Aorta (tissue), 5 donors: ENCODE measurements around the gene PTH. TPM values are rescaled to one million over a fixed set of nuclear protein-coding genes. Genes with fewer than 3 reads are reported as not detected.
A peak's percentile ranks its signal among the peaks of the same experiment; 100 is the strongest.

Experiments used
- ATAC-seq: fragments of 200-7000 bp; cut with Tn5 transposase; one replicate; pipeline ENCODE4 v1.9.1; 2022; ENCODE audit warnings: moderate library complexity; ENCODE audit not compliant: low FRiP score
- DNase-seq, 2 donors: peaks; one replicate each; pipeline ENCODE4 v3.0.0-alpha.2; 2020
- H3K27ac ChIP-seq, 2 donors: one replicate each; pipeline ENCODE4 v1.5.1; 2013; ENCODE audit warnings: low read length in 2 of 2, mild to moderate bottlenecking in 2 of 2, moderate library complexity in 2 of 2, control low read depth in 1 of 2, inconsistent platforms in 1 of 2, low read depth in 1 of 2
- H3K27me3 ChIP-seq, 2 donors: one replicate each; pipeline ENCODE4 v1.6.1; 2013; ENCODE audit warnings: control low read depth in 1 of 2, low read length in 1 of 2, mild to moderate bottlenecking in 1 of 2, moderate library complexity in 1 of 2; ENCODE audit not compliant: insufficient read depth in 2 of 2, control insufficient read depth in 1 of 2
- H3K36me3 ChIP-seq, 2 donors: one replicate each; pipeline ENCODE4 v1.6.1; 2013; ENCODE audit warnings: control low read depth in 1 of 2, low read length in 1 of 2, mild to moderate bottlenecking in 1 of 2; ENCODE audit not compliant: insufficient read depth in 2 of 2, control insufficient read depth in 1 of 2
- H3K4me1 ChIP-seq, 2 donors: one replicate each; pipeline ENCODE4 v1.6.1; 2013; ENCODE audit warnings: low read length in 2 of 2, control low read depth in 1 of 2, mild to moderate bottlenecking in 1 of 2, moderate library complexity in 1 of 2; ENCODE audit not compliant: insufficient read depth in 2 of 2, control insufficient read depth in 1 of 2
- H3K4me3 ChIP-seq, 2 donors: one replicate each; pipeline ENCODE4 v1.5.1; 2013; ENCODE audit warnings: low read length in 2 of 2, control low read depth in 1 of 2, mild to moderate bottlenecking in 1 of 2
- H3K9me3 ChIP-seq: one replicate; pipeline ENCODE4 v1.6.1; 2013; ENCODE audit warnings: mild to moderate bottlenecking, low read length; ENCODE audit not compliant: control insufficient read depth
- WGBS, 2 donors: extraction: QIAGEN DNeasy Blood & Tissue Kit; methylation state at CpG; one replicate each; pipeline ENCODE4 v1.1.7; 2013; 5-methylcytosine and 5-hydroxymethylcytosine counted together
- intact Hi-C, 2 donors: fragments of 100-400 bp; cut with DNase I; formaldehyde crosslinking; loops; one replicate each; pipeline versions ENCODE4 v1.14.2 to v1.15.0; 2022
- polyA plus RNA-seq, 2 donors: library from polyadenylated mRNA; stranded (reverse); fragments of 200-250 nt; gene quantifications; one replicate each; pipeline ENCODE4 v1.2.3, GENCODE V29; 2013
- total RNA-seq, 2 donors: library from RNA; stranded (reverse); fragmentation: NEBNext Ultra II Directional; extraction: Animal tissue kit (Norgen Biotek cat#: 25700); gene quantifications; one replicate each; pipeline ENCODE4 v1.2.1, GENCODE V29; 2021
- donor health status: healthy with polysubstance abuse.
- donor health status: Bipolar disorder and iron deficiency.
- donor health status: DM: no; HTN: no; CAD: no.
- donor health status: DM: no; HTN: no; CAD: no.
- donor health status: DM: yes; HTN: yes; CAD: no.

PTH gene
- total and polyA plus RNA-seq, 4 donors: not detected

GRCh38 chr11:13462901-13463778 lies 32.7 kb downstream of the PTH start, which contains the start of gene BTBD10:
BTBD10 (minus strand) TSS chr11:13463222; CDS start chr11:13445124, 18,098 bp downstream.
- DNase-seq (peak; percentile 97 to 98), ATAC-seq (peak; percentile 100)
- intact Hi-C loops: loop anchor here in 1 of 2 donors (2.0 to 10.0 kb wide), 4 partner anchors 81 to 202 kb away; partner anchors contain the start of genes BMAL1 and FAR1
- Histone ChIP-seq H3K4me1 (peaks cover 0 to 4% of the 10 kb centered on the region in 2 donors), H3K27ac (peak within 1 kb of the TSS; percentile 47 to 60), H3K4me3 (peak within 1 kb of the TSS; percentile 69 to 86), H3K9me3 (peaks cover 2% of the 10 kb centered on the region), H3K36me3 (no peaks in the 10 kb centered on the region), H3K27me3 (no peaks in the 10 kb centered on the region)
- WGBS, 2 donors: 0% methylated on average over 62 to 71 of the region's 71 CpGs

DNA sequence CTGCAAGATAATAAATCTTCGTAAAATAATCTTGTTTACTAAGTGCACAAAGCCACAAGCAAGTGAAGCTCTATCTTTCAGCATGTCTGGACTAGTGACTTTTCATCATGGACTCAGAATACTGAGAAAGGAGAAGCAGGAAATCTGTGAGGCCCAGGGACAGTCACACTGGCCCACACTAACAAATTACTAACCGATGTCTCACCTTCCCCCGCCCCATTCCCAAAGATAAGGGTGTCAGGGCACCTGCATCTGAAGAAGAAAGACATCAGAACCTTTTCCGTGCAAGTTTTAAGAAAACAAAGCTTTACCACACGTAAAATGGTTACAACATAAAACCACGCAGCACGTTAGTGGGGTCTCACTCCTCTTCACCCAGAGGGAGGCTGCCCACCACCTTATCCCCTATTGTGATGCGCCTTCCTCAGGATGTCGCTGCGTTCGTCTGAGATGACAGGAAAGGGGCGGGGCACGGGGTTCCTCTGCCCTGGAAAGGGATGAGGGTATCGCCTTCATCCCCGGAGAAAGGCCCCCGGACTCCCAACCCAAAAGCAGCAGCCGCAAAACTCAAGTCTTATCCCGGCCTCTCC lies 33.4 kb downstream of the PTH start:
- Histone ChIP-seq H3K36me3 (no peaks in the 10 kb centered on the region), H3K27me3 (no peaks in the 10 kb centered on the region), H3K9me3 (no peaks in the 10 kb centered on the region), H3K4me3 (peak overlapping the region; percentile 69 to 86), H3K27ac (peak overlapping the region; percentile 47 to 60), H3K4me1 (peaks cover 0 to 4% of the 10 kb centered on the region in 2 donors)
- DNase-seq (peak in 1 of 2 donors; percentile 67), ATAC-seq (peak; percentile 58)
- 1 to 3% methylated on average over 18 of the region's 18 CpGs for WGBS, 2 donors
- intact Hi-C loops: loop anchor here in 1 of 2 donors (2.0 to 10.0 kb wide), 4 partner anchors 80 to 202 kb away; partner anchors contain the start of genes BMAL1 and FAR1

DNA sequence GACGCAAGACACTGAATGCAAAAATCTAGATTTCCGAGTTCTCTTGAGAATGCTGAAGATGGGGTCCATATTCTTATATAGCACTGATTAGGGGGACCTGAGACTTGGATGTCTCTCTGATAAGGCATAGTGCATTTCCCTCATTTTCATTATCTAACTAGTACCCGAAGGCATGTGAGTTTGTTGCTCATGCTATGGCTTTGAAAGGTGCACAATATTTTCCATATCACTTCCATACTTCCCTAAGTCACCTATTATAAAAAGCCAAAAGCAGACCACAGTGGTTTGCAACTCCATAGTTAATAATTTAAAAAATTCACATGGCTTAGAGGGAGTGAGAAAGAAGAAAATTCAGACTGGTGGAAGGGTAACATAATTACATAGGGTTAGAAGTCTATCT lies 34.5 kb downstream of the PTH start:
- no peak for ATAC-seq
- H3K4me1 ChIP-seq: peaks cover 0 to 4% of the 10 kb centered on the region in 2 donors
- H3K27me3 ChIP-seq: no peaks in the 10 kb centered on the region
- intact Hi-C loops: loop anchor here in 1 of 2 donors (5.0 to 10.0 kb wide), 3 partner anchors 79 to 204 kb away; partner anchors contain the start of gene FAR1
- no peak overlapping the region for H3K27ac ChIP-seq
- H3K9me3 ChIP-seq: no peaks in the 10 kb centered on the region
- no peak for DNase-seq
- no peaks in the 10 kb centered on the region for H3K36me3 ChIP-seq
- H3K4me3 ChIP-seq: no peak overlapping the region
- WGBS, 2 donors: 82 to 86% methylated on average over 3 of the region's 3 CpGs

GRCh38 chr11:13450832-13451397 lies 44.9 kb downstream of the PTH start:
- Histone ChIP-seq H3K9me3 (no peaks in the 10 kb centered on the region), H3K27ac (no peak overlapping the region), H3K4me1 (no peaks in the 10 kb centered on the region), H3K4me3 (no peak overlapping the region), H3K36me3 (no peaks in the 10 kb centered on the region), H3K27me3 (no peaks in the 10 kb centered on the region)
- no peak for ATAC-seq
- intact Hi-C loops: no loop called here
- DNase-seq: no peak
- 84 to 92% methylated on average over 2 of the region's 2 CpGs for WGBS, 2 donors

- H3K9me3 ChIP-seq: no peaks in the 10 kb centered on the region
- no peaks in the 10 kb centered on the region for H3K4me1 ChIP-seq
- no peak overlapping the region for H3K4me3 ChIP-seq
- H3K27ac ChIP-seq: no peak overlapping the region
- H3K27me3 ChIP-seq: no peaks in the 10 kb centered on the region
- ATAC-seq (no peak), DNase-seq (no peak)
- 0 to 68% methylated on average over 1 of the region's 1 CpG for WGBS, 2 donors
- intact Hi-C loops: loop anchor here in 1 of 2 donors (10.0 kb wide), 1 partner anchor 575 kb away; no protein-coding TSS in a partner anchor
- H3K36me3 ChIP-seq: no peaks in the 10 kb centered on the region
These were observed 46.3 kb downstream of the PTH start for GRCh38 chr11:13449522-13449921.

GRCh38 chr11:13448876-13449275 lies 46.9 kb downstream of the PTH start:
- peak overlapping the region in 1 of 2 donors; percentile 67 for H3K27ac ChIP-seq
- no peak overlapping the region for H3K4me3 ChIP-seq
- no peaks in the 10 kb centered on the region for H3K4me1 ChIP-seq
- H3K27me3 ChIP-seq: no peaks in the 10 kb centered on the region
- intact Hi-C loops: loop anchor here in 1 of 2 donors (10.0 kb wide), 1 partner anchor 576 kb away; no protein-coding TSS in a partner anchor
- DNase-seq: peak in 1 of 2 donors; percentile 50
- ATAC-seq: peak; percentile 84
- 14% methylated on average over 2 of the region's 2 CpGs for WGBS, 2 donors
- no peaks in the 10 kb centered on the region for H3K9me3 ChIP-seq
- no peaks in the 10 kb centered on the region for H3K36me3 ChIP-seq

DNA sequence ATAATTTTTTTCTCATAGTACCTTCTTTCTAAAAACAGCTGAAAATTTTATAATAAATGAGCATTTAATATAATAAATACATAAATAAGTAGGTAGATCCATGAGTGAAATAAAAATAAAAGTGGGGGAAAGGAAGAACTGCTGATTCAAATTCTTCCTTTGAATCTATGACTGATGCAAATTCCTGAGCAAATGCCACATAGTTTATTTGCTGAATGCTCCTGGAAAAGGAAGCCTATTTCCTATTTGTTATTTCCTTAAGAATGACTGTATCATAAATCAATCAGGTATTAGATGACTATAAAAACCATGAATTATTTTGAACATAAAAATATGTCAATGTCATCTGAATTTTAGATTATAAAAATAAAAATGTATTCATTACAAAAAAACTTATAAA lies 49.4 kb downstream of the PTH start:
- ATAC-seq: no peak
- H3K36me3 ChIP-seq: no peaks in the 10 kb centered on the region
- no peaks in the 10 kb centered on the region for H3K9me3 ChIP-seq
- no peak overlapping the region for H3K27ac ChIP-seq
- H3K4me3 ChIP-seq: no peak overlapping the region
- intact Hi-C loops: loop anchor here in 1 of 2 donors (10.0 kb wide), 1 partner anchor 578 kb away; no protein-coding TSS in a partner anchor
- DNase-seq: no peak
- H3K27me3 ChIP-seq: no peaks in the 10 kb centered on the region
- no peaks in the 10 kb centered on the region for H3K4me1 ChIP-seq

DNA sequence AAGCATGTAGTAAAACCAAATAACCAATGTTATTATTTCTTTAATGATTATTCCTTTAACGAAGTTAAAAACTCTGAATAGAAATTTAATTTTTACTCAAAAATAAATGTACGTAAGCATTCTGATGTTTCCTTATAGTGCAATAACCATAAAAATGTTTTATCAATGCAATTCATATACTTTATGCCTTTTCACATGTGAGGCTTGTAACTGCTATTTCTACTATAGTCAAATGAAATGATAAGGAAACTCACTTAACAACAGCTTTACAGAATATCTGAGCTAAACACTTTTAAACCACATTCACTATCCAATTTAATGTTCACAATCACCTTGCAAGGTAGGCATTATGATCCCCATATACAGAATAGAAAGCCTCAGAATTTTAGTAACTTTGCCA lies 50.2 kb downstream of the PTH start:
- Histone ChIP-seq H3K36me3 (no peaks in the 10 kb centered on the region), H3K27ac (no peak overlapping the region), H3K27me3 (no peaks in the 10 kb centered on the region), H3K4me1 (no peaks in the 10 kb centered on the region), H3K4me3 (no peak overlapping the region), H3K9me3 (no peaks in the 10 kb centered on the region)
- intact Hi-C loops: loop anchor here in 1 of 2 donors (10.0 kb wide), 1 partner anchor 579 kb away; no protein-coding TSS in a partner anchor
- 94% methylated on average over 2 of the region's 2 CpGs for WGBS, 2 donors
- ATAC-seq (no peak), DNase-seq (no peak)
